Fibroblast of the aortic adventitia (primary cell): Measurements from ENCODE around the gene IL6ST. TPM values are rescaled to one million over a fixed set of nuclear protein-coding genes. Genes with fewer than 3 reads are reported as not detected.
"Not testable (repeated sequence)": the region's sequence is repeated elsewhere in the genome, so short reads cannot be mapped to it uniquely, and the experiment has no call there.

Source experiments
- DNase-seq: peaks from one replicate; pipeline ENCODE4 v3.0.0-alpha.2; 2010; ENCODE audit warnings: low read depth
- H3K4me3 ChIP-seq: 2 replicates; pipeline ENCODE4 v1.5.1; 2011; ENCODE audit warnings: low read depth, mild to moderate bottlenecking, control low read depth, low read length, moderate library complexity
- total RNA-seq: library from RNA; depleted of rRNA; stranded (reverse); fragments of >200 nt; gene quantifications from 2 replicates; pipeline ENCODE4 v1.2.3, GENCODE V29; 2012; ENCODE audit warnings: low replicate concordance
- TF ChIP-seq, protein P1 (sequence below): IDR thresholded peaks from 2 replicates; pipeline ENCODE4 v1.5.1; 2011; ENCODE audit warnings: mild to moderate bottlenecking, low read length, control low read depth, inconsistent platforms; ENCODE audit not compliant: insufficient read depth

The IL6ST gene
- total RNA-seq, 1 donor = 1,116 TPM

DNA sequence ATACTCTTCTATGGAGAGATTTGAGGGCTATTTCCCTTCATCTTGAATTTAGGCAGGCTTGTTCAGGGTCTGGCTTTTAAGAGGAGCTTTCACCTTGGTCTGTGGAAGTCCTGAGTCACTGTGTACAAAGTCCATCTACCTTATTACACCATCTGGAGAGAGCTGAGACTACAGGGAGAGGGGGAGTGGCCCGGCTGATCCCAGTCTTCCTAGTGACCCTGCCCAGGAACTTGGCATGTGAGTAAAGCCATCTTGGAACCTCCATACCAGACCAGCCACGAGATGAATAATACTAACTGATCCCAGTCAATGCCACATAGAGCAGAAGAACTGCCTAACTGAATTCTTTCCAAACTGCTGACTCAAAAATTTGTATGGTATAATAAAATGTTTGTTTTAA is 8.4 kb upstream of the IL6ST start:
- no peak overlapping the region for H3K4me3 ChIP-seq
- TF ChIP-seq, protein P1, sequence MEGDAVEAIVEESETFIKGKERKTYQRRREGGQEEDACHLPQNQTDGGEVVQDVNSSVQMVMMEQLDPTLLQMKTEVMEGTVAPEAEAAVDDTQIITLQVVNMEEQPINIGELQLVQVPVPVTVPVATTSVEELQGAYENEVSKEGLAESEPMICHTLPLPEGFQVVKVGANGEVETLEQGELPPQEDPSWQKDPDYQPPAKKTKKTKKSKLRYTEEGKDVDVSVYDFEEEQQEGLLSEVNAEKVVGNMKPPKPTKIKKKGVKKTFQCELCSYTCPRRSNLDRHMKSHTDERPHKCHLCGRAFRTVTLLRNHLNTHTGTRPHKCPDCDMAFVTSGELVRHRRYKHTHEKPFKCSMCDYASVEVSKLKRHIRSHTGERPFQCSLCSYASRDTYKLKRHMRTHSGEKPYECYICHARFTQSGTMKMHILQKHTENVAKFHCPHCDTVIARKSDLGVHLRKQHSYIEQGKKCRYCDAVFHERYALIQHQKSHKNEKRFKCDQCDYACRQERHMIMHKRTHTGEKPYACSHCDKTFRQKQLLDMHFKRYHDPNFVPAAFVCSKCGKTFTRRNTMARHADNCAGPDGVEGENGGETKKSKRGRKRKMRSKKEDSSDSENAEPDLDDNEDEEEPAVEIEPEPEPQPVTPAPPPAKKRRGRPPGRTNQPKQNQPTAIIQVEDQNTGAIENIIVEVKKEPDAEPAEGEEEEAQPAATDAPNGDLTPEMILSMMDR = no peak
- peak; percentile 75 for DNase-seq

DNA sequence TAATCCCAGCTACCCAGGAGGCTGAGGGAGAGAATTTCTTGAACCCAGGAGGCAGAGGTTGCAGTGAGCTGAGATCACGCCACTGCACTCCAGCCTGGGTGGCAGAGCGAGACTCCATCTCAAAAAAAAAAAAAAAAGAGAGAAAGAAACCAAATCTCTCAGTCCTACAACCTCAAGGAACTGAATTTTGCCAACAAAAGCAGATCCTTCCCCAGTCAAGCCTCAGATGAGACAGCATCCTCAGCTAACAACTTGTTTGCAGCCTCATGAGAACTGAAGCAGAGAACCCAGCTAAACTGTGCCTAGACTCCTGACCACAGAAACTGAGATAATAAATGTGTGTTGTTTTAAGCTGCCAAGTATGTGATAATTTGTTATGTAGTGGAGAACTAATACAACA is 7.5 kb upstream of the IL6ST start:
- no peak for DNase-seq
- TF ChIP-seq, protein P1 = no peak
- no peak overlapping the region for H3K4me3 ChIP-seq

DNA sequence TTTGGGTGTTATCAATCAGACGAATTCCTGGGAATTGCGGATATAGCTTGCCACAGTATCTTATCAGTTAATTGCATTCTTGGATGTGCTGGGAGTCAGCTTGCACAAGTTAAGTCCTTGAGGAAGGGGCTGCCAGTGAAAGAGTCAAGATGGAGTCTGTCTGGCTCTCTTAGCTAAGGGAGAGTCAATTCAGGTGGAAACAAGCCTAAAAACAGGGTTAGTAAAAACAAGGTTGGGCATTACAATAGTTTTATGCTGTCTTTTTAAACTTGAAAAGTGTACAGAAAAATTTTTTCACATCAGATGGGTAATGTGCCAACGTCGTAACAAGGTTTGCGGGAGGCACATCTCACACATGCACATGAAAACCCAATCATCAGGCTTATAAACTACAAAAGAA is 5.5 kb upstream of the IL6ST start:
- not testable (repeated sequence) for DNase-seq, H3K4me3 ChIP-seq

DNA sequence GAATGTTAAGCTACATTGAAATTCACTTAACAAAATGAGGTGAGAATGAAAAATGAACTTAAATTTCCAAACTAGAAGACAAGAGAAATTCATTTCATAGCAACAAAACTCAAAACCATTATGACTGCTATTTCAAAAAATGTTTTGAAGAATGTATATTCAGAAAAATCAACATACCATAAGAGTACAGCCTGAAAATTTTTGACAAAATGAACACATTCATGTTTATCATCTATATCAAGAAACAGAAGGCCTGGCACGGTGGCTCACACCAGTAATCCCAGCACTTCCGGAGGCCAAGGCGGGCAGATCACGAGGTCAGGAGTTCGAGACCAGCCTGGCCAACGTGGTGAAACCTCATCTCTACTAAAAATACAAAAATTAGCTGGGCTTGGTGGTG is 4.2 kb upstream of the IL6ST start:
- no peak for DNase-seq
- H3K4me3 ChIP-seq = no peak overlapping the region
- TF ChIP-seq, protein P1 = no peak

DNA sequence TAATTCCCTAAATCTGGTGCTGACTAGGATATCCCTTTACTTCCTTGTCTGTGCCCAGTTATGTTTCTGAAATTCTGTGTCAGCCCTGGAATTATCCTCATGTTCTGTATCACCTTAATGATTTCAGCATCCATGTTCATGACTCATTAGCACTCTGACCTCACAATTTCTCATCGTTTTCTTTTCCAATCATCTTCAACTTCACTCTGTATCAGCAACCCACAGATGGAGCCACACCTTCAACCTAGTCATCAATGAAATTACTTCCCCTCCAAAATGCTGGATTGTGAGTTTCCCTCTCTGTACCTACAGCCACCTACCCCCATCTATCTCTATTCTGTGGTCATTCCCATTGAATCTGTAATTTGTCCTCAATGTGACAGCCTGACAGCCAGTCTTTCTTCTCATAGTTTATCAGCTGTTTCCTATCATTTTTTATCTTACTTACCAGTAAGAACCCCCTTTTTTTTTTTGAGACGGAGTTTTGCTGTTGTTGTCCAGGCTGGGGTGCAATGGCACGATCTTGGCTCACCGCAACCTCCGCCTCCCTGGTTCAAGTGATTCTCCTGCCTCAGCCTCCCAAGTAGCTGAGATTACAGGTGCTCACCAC is 3.1 kb upstream of the IL6ST start:
- no peak overlapping the region for H3K4me3 ChIP-seq
- DNase-seq = peak; percentile 68
- TF ChIP-seq, protein P1 = no peak

DNA sequence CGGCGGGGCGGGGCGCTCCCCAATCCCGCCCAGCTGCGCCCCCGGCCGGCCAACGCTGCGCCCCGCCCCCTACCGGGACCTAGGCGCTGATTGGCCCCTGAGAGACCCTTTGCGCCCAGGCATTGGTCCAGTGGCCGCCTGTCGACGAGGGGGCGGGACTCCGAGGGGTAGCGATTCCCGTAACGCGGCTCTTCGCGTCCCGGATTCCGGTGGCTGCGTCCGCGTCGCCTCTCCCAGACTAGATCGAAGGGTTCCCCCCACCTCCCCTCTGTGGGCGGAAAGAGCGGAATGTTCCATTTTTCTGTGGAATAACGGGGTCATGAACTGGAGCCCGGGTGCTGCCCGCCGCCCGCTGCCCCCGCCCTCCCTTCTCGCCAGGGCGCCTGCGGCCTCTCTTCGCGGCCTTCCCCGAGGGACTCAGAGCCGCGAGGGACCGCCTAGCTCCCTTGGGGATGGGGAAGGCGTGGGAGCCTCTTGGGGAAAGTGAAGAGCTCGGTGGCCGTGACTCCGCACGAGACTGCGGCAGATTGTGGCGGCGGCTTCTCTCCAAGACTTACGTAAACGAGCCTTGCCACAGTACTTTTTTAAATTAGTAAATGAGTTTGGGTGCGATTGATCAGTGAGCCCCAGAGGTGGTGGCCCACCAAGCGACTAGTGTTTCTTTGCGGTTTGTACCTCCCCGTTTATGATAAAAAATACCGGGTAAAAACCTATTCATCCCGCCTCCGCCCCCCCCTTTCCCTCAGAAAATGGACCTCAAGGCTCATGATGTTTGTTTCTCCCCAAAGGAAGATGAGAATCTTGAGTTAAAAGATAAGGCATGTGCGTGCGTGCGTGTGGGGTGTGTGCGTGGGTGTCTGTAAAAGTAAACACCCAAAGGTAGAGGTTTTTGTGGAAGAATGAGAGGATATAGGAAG is 493 bp upstream of the IL6ST start:
- peak; percentile 97 for DNase-seq
- TF ChIP-seq, protein P1 = no peak

DNA sequence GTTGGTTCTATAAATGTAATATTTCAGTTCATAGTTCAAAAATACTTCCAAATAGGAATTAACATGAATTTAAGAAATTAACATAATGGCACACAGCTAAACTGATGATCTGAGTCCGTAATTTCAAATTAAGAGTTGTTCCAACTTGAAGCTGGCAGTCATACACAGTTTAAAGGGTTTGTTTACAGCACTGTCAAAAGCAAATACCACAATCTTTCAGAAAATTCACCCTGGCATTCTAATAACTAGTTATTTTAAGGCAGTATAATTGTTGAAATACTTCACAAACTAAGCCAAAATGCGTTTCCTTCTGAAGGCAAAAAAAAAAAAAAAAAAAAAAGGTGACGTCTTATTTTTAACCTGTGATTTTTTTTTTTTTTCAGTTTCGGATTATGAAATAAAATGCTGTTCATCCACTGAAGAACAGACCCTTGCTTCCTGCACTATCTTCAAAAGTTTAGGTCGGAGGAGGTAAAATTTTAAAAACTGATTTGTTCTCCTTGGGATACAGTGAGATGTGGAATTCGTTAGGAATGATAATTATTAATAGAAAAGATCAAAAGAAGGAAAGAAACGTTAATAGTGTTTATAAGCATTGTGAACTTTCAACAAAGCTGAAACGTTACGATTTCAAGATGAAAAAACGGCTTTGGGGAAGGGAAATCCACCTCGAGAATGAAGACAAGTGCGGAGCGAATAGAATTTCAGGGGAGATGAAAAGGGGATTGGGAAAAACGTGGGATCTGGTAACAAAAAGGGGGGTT is 850 bp downstream of the IL6ST start:
- TF ChIP-seq, protein P1 = no peak
- peak; percentile 47 for DNase-seq
- H3K4me3 ChIP-seq = peak overlapping the region; percentile 87

More for the DNA sequence above, 493 bp upstream of the IL6ST start:
- H3K4me3 ChIP-seq = peak overlapping the region; percentile 87
